Loucy (cell line): Measurements from ENCODE around the gene PTPRN2.

Experiments used
- EZH2phosphoT487 ChIP-seq: fragments of 200-600 bp; IDR thresholded peaks from 2 replicates; pipeline ENCODE4 v1.6.1; 2018; ENCODE audit warnings: antibody characterized with exemption, mild to moderate bottlenecking, moderate library complexity, borderline replicate concordance
- TF ChIP-seq, protein P1 (sequence below): fragments of 200-600 bp; sonication (generic); conservative IDR thresholded peaks from 2 replicates; pipeline ENCODE4 v1.5.1; 2014; ENCODE audit warnings: mild to moderate bottlenecking, antibody characterized with exemption, low read length

GRCh38 chr7:157567666-157568065 is 1020.0 kb downstream of the PTPRN2 start:
- TF ChIP-seq, protein P1, sequence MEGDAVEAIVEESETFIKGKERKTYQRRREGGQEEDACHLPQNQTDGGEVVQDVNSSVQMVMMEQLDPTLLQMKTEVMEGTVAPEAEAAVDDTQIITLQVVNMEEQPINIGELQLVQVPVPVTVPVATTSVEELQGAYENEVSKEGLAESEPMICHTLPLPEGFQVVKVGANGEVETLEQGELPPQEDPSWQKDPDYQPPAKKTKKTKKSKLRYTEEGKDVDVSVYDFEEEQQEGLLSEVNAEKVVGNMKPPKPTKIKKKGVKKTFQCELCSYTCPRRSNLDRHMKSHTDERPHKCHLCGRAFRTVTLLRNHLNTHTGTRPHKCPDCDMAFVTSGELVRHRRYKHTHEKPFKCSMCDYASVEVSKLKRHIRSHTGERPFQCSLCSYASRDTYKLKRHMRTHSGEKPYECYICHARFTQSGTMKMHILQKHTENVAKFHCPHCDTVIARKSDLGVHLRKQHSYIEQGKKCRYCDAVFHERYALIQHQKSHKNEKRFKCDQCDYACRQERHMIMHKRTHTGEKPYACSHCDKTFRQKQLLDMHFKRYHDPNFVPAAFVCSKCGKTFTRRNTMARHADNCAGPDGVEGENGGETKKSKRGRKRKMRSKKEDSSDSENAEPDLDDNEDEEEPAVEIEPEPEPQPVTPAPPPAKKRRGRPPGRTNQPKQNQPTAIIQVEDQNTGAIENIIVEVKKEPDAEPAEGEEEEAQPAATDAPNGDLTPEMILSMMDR: no peak
- TF ChIP-seq EZH2phosphoT487: no peak
